Large intestine (tissue), 3 donors: ENCODE measurements around the gene CHST13. TPM values are rescaled to one million over a fixed set of nuclear protein-coding genes. Genes with fewer than 3 reads are reported as not detected.

ENCODE experiments used
- DNase-seq, 2 donors: peaks; one replicate each; pipeline versions ENCODE4 v3.0.0 to v3.0.0-alpha.2; 2013
- H3K27ac ChIP-seq: one replicate; pipeline ENCODE4 v1.5.1; 2013; ENCODE audit warnings: low read length
- H3K27me3 ChIP-seq: 2 replicates; pipeline ENCODE4 v1.6.1; 2013; ENCODE audit warnings: low read length; ENCODE audit not compliant: control insufficient read depth, insufficient read depth
- H3K36me3 ChIP-seq: 2 replicates; pipeline ENCODE4 v1.6.1; 2013; ENCODE audit warnings: low read length; ENCODE audit not compliant: control insufficient read depth, insufficient read depth
- H3K4me1 ChIP-seq: one replicate; pipeline ENCODE4 v1.6.1; 2013; ENCODE audit warnings: low read length; ENCODE audit not compliant: control insufficient read depth, insufficient read depth
- H3K4me3 ChIP-seq: one replicate; pipeline ENCODE4 v1.5.1; 2013; ENCODE audit warnings: low read length
- H3K9me3 ChIP-seq: one replicate; pipeline ENCODE4 v1.6.1; 2013; ENCODE audit warnings: mild to moderate bottlenecking, low read depth, low read length, moderate library complexity; ENCODE audit not compliant: control insufficient read depth
- WGBS: methylation state at CpG from one replicate; pipeline ENCODE4 v1.1.5; 2013; ENCODE audit warnings: low lambda C conversion rate; ENCODE audit not compliant: insufficient coverage; 5-methylcytosine and 5-hydroxymethylcytosine counted together
- polyA plus RNA-seq: library from polyadenylated mRNA; unstranded; fragments of 120-200 nt; gene quantifications from one replicate; pipeline ENCODE4 v1.2.1, GENCODE V29; 2013

Gene CHST13
- polyA plus RNA-seq, 1 donor = 57.2 TPM

GRCh38 chr3:126540951-126541627, 17.1 kb downstream of the CHST13 start:
- peaks cover 3% of the 10 kb centered on the region for H3K4me1 ChIP-seq
- H3K27me3 ChIP-seq = peaks cover 4% of the 10 kb centered on the region
- H3K9me3 ChIP-seq = peaks cover 5% of the 10 kb centered on the region
- H3K36me3 ChIP-seq = peaks cover 45% of the 10 kb centered on the region
- DNase-seq = no peak
- no peak overlapping the region for H3K27ac ChIP-seq
- no peak overlapping the region for H3K4me3 ChIP-seq
- no CpG with 5 or more reads among the region's 24 CpGs for WGBS

GRCh38 chr3:126541628-126542339, 17.8 kb downstream of the CHST13 start:
- Histone ChIP-seq H3K36me3 (peaks cover 40% of the 10 kb centered on the region), H3K9me3 (peaks cover 5% of the 10 kb centered on the region), H3K27me3 (peaks cover 4% of the 10 kb centered on the region), H3K4me1 (peaks cover 3% of the 10 kb centered on the region), H3K4me3 (no peak overlapping the region), H3K27ac (no peak overlapping the region)
- no CpG with 5 or more reads among the region's 101 CpGs for WGBS
- DNase-seq = no peak

GRCh38 chr3:126542340-126543241, 18.6 kb downstream of the CHST13 start:
- Histone ChIP-seq H3K27ac (no peak overlapping the region), H3K4me3 (no peak overlapping the region), H3K36me3 (peaks cover 40% of the 10 kb centered on the region), H3K27me3 (peaks cover 4% of the 10 kb centered on the region), H3K4me1 (no peaks in the 10 kb centered on the region), H3K9me3 (peaks cover 5% of the 10 kb centered on the region)
- no CpG with 5 or more reads among the region's 57 CpGs for WGBS
- DNase-seq = no peak

- H3K27ac ChIP-seq = no peak overlapping the region
- DNase-seq = no peak
- H3K27me3 ChIP-seq = peaks cover 6% of the 10 kb centered on the region
- WGBS = 100% methylated on average over 1 of the region's 2 CpGs
- peaks cover 5% of the 10 kb centered on the region for H3K9me3 ChIP-seq
- H3K36me3 ChIP-seq = peaks cover 33% of the 10 kb centered on the region
- no peak overlapping the region for H3K4me3 ChIP-seq
- no peaks in the 10 kb centered on the region for H3K4me1 ChIP-seq
Measured at GRCh38 chr3:126543457-126544061, 19.6 kb downstream of the CHST13 start.

- no CpG with 5 or more reads among the region's 7 CpGs for WGBS
- peaks cover 5% of the 10 kb centered on the region for H3K9me3 ChIP-seq
- H3K4me3 ChIP-seq = no peak overlapping the region
- H3K4me1 ChIP-seq = no peaks in the 10 kb centered on the region
- DNase-seq = no peak
- H3K27ac ChIP-seq = no peak overlapping the region
- peaks cover 9% of the 10 kb centered on the region for H3K27me3 ChIP-seq
- H3K36me3 ChIP-seq = peaks cover 28% of the 10 kb centered on the region
Measured at GRCh38 chr3:126544596-126545281, 20.8 kb downstream of the CHST13 start.

- H3K9me3 ChIP-seq = peaks cover 5% of the 10 kb centered on the region
- DNase-seq = no peak
- no CpG with 5 or more reads among the region's 5 CpGs for WGBS
Measured at GRCh38 chr3:126545544-126545943, 21.6 kb downstream of the CHST13 start.

GRCh38 chr3:126546013-126546412, 22.1 kb downstream of the CHST13 start:
- peaks cover 5% of the 10 kb centered on the region for H3K9me3 ChIP-seq
- H3K27ac ChIP-seq = no peak overlapping the region
- H3K27me3 ChIP-seq = peaks cover 9% of the 10 kb centered on the region
- H3K4me3 ChIP-seq = no peak overlapping the region
- WGBS = no CpG with 5 or more reads among the region's 6 CpGs
- H3K4me1 ChIP-seq = no peaks in the 10 kb centered on the region
- DNase-seq = no peak
- peaks cover 20% of the 10 kb centered on the region for H3K36me3 ChIP-seq

More at GRCh38 chr3:126545544-126545943, 21.6 kb downstream of the CHST13 start:
- H3K27ac ChIP-seq = no peak overlapping the region
- H3K27me3 ChIP-seq = peaks cover 9% of the 10 kb centered on the region
- no peaks in the 10 kb centered on the region for H3K4me1 ChIP-seq
- no peak overlapping the region for H3K4me3 ChIP-seq
- peaks cover 22% of the 10 kb centered on the region for H3K36me3 ChIP-seq

- no peak overlapping the region for H3K4me3 ChIP-seq
- no peaks in the 10 kb centered on the region for H3K4me1 ChIP-seq
- H3K27ac ChIP-seq = no peak overlapping the region
- H3K9me3 ChIP-seq = peaks cover 5% of the 10 kb centered on the region
- WGBS = 100% methylated on average over 1 of the region's 8 CpGs
- peaks cover 9% of the 10 kb centered on the region for H3K27me3 ChIP-seq
- no peak for DNase-seq
- H3K36me3 ChIP-seq = peaks cover 18% of the 10 kb centered on the region
Measured at GRCh38 chr3:126546549-126547239, 22.7 kb downstream of the CHST13 start.

- WGBS = no CpG with 5 or more reads among the region's 1 CpG
Measured at GRCh38 chr3:126547721-126548120, 23.8 kb downstream of the CHST13 start.

More at GRCh38 chr3:126547721-126548120, 23.8 kb downstream of the CHST13 start:
- Histone ChIP-seq H3K4me3 (no peak overlapping the region), H3K36me3 (peaks cover 14% of the 10 kb centered on the region), H3K27ac (no peak overlapping the region), H3K9me3 (no peaks in the 10 kb centered on the region), H3K27me3 (peaks cover 6% of the 10 kb centered on the region), H3K4me1 (no peaks in the 10 kb centered on the region)
- DNase-seq = no peak
